Measurements from ENCODE around the gene DZIP1L. TPM values are rescaled to one million over a fixed set of nuclear protein-coding genes. Genes with fewer than 3 reads are reported as not detected.

DZIP1L gene
- polyA plus RNA-seq, 6 donors from 2014 or later = not detected

DNA sequence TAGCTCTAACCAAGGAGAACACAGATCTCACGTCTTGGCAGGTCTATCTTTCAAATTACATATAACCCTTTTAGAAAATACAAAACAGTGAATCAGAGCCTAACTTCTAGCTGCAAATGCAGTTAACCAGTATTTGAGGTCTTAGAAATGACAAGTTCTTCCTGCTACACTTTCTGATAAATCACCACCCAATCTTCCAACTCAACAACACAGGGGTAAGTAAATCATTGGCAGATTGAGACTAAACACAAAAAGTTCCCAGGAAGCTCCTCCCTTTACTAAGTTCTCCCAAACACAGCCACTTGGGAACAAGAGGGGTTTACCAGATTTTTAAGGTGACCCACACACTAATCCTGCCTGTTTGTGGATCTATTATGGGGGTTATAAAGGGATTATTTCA is 16.8 kb upstream of the DZIP1L start, which contains the start of gene A4GNT:
Gene A4GNT, minus strand, starts transcription at position 152 of the 400 bp plus-strand sequence. CDS start 1,134 bp downstream, outside the sequence.
- peaks cover 0 to 6% (median 0%) of the 10 kb centered on the region in 3 donors for H3K27me3 Mint-ChIP-seq
- ATAC-seq (ENCODE audit: low read depth in 2 of 2) = no peak
- no peak within 1 kb of the TSS for H3K4me3 Mint-ChIP-seq
- H3K9me3 Mint-ChIP-seq = no peaks in the 10 kb centered on the region
- no peak for DNase-seq
- no peaks in the 10 kb centered on the region for H3K36me3 Mint-ChIP-seq
- H3K4me1 Mint-ChIP-seq = peaks cover 15 to 35% (median 16%) of the 10 kb centered on the region in 3 donors
- H3K27ac Mint-ChIP-seq = peak within 1 kb of the TSS in 1 of 6 donors; percentile 13

- H3K27me3 Mint-ChIP-seq = peaks cover 8 to 21% (median 15%) of the 10 kb centered on the region in 3 donors
- H3K27ac Mint-ChIP-seq = no peak overlapping the region
- peaks cover 0 to 11% (median 6%) of the 10 kb centered on the region in 7 donors for H3K9me3 Mint-ChIP-seq
- DNase-seq (no peak), ATAC-seq (ENCODE audit: low read depth in 2 of 2) (no peak)
- no peaks in the 10 kb centered on the region for H3K4me1 Mint-ChIP-seq
- no peaks in the 10 kb centered on the region for H3K36me3 Mint-ChIP-seq
- H3K4me3 Mint-ChIP-seq = no peak overlapping the region
Measured at GRCh38 chr3:138127636-138128365, 12.4 kb upstream of the DZIP1L start.

DNA sequence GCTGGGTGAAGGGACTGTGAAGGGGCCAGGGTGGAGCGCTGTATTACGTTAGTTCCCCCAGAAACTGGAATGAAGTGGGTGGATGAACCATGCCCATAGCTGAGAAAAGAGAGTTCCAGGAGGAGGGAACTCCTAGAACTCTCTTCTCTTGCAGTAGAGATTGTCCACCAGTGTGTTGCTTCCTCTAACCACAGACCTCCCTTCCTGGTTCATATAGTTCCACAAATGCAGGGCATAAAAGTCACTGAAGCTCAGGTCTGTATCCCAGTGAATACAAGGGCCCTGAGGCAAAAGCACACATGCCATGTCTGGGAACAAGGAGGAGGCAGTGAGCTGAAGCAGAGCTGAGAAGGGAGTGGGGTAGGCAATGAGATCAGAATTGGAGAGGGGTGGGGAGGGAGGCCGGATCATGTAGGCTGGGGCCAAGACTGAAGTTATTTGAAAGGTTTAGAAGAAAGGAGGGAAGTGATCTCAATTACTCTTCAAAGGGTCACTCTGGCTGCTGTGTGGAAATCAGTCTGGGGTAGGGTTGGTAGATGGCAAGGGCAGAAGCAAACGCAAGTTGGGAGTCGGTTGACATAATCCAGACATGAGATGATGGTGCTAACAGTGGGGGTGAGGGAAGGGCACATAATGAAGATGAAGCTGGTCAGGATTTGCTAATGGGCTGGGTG is 10.3 kb upstream of the DZIP1L start:
- DNase-seq (no peak), ATAC-seq (ENCODE audit: low read depth in 2 of 2) (no peak)
- H3K36me3 Mint-ChIP-seq = no peaks in the 10 kb centered on the region
- H3K4me3 Mint-ChIP-seq = peak overlapping the region in 1 of 8 donors; percentile 7
- H3K4me1 Mint-ChIP-seq = no peaks in the 10 kb centered on the region
- peak overlapping the region in 2 of 6 donors; percentile 62 to 89 for H3K27ac Mint-ChIP-seq
- H3K27me3 Mint-ChIP-seq = peaks cover 8 to 23% (median 15%) of the 10 kb centered on the region in 3 donors
- H3K9me3 Mint-ChIP-seq = peaks cover 0 to 11% (median 6%) of the 10 kb centered on the region in 7 donors

DNA sequence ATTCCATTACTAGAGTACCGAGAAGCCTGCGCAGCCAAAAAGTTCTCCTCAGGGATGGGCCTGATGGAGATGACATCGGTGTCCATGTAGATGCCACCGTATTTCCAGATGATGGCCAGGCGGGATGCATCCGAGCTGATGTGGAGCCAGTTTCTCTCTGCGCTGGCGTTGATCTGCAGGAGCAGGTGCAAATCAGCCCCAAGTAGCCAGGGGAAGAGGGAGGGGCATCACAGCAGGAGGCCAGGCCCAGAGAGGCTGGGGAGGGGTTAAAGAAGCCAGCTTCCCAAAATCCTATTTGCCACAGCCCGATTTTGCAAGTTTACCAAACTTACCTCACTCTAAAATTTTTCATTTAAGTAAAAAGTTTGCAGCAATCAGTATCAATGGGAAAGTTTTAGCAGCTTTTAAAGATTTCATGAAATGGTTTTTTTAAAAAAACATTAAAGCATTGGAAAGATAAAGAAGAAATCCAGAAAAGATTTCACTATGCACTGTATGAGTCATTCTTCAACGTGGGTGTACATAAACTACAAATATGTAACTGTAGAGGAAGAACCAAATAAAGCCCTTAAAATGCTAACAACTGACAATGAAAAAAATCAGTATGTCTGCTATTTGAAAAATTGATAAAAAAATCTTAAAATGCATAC is 9.4 kb upstream of the DZIP1L start:
- no peak for ATAC-seq (ENCODE audit: low read depth in 2 of 2)
- peaks cover 8 to 27% (median 19%) of the 10 kb centered on the region in 3 donors for H3K27me3 Mint-ChIP-seq
- no peak for DNase-seq
- no peak overlapping the region for H3K4me3 Mint-ChIP-seq
- no peaks in the 10 kb centered on the region for H3K36me3 Mint-ChIP-seq
- peaks cover 0 to 11% (median 6%) of the 10 kb centered on the region in 7 donors for H3K9me3 Mint-ChIP-seq
- no peaks in the 10 kb centered on the region for H3K4me1 Mint-ChIP-seq
- no peak overlapping the region for H3K27ac Mint-ChIP-seq

DNA sequence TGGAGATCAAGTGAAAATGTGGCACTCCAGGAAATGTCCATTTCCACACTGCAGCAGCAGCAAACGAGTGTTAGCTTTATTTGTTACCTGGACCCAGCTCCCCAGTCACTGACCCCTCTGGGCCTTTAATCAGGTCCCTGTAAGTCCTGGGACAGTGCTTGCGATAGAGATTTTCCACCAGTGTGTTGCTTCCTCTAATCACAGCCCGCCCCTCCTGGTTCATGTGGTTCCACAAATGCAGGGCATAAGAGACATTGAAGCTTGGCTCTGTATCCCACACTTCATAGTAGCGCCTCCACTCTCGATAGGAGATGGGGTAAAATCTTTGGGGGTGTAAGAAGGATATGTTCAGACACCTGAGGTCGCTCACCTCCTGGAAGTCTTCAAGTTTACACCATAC is 8.8 kb upstream of the DZIP1L start:
- DNase-seq = no peak

DNA sequence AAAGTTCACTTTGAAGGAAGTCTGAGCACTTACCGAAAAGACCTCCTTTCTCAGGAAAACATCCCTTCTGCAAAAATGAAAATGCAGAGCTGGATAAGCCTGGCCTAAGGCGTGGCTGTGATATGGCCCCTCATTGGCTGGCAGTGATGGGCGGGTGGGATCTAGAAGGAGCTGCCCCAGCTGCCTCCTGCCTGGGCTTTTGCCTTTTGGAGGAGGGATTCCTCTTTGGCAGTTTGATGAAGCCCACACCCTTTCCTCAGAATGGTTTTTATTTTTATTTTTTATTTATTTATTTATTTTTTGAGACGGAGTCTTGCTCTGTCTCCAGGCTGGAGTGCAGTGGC is 4.0 kb upstream of the DZIP1L start:
- Mint-ChIP-seq H3K27ac (no peak overlapping the region), H3K4me1 (peaks cover 4 to 18% (median 9%) of the 10 kb centered on the region in 3 donors), H3K27me3 (peaks cover 28 to 62% (median 40%) of the 10 kb centered on the region in 3 donors), H3K9me3 (peaks cover 0 to 10% (median 6%) of the 10 kb centered on the region in 7 donors), H3K36me3 (peaks cover 0 to 8% of the 10 kb centered on the region in 2 donors), H3K4me3 (no peak overlapping the region)
- no peak for DNase-seq
- ATAC-seq (ENCODE audit: low read depth in 2 of 2) = no peak

More for the DNA sequence above, 8.8 kb upstream of the DZIP1L start:
- H3K27me3 Mint-ChIP-seq = peaks cover 8 to 27% (median 19%) of the 10 kb centered on the region in 3 donors
- ATAC-seq (ENCODE audit: low read depth in 2 of 2) = no peak
- peaks cover 0 to 11% (median 6%) of the 10 kb centered on the region in 7 donors for H3K9me3 Mint-ChIP-seq
- H3K36me3 Mint-ChIP-seq = no peaks in the 10 kb centered on the region
- no peak overlapping the region for H3K27ac Mint-ChIP-seq
- H3K4me1 Mint-ChIP-seq = no peaks in the 10 kb centered on the region
- H3K4me3 Mint-ChIP-seq = no peak overlapping the region

DNA sequence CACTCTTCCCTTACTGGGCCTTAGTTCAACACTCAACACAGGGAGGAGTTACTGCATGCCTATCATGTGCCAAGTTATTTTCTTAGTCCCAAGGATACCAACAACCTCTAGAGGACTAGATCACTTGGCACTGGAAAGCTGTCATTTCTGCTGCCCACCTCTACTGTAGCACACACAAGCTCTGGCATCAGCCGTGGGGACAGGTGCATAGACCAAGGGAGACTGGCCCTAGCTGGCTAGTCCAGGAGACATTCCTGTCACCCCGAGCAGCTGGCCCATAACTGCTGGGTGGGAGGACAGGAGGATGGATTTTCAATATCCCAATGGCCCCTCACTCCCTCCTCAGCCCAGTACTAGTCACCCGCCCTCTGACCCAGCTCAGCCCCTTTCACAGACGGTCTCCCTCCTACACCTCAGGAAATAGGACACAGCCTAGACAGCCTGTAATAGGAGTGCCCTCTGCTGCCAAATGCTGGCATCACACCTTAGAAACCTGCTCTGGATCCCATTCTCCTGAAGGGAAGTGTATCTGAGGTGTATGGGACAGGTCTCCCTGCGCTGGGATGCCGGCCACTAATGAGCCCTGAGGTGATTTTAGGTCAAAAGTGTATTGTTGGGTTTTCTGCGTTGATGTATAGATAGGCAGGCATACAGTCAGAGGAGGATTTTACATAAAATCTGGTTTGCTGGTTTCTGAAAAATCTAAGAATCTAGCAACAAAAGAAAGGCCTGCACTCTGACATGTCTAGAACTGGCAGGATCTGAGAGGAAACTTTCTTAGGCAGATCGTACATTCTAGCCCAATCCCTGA is 3.4 kb upstream of the DZIP1L start:
- Mint-ChIP-seq H3K9me3 (peaks cover 0 to 10% (median 4%) of the 10 kb centered on the region in 7 donors), H3K27ac (no peak overlapping the region), H3K36me3 (peaks cover 0 to 8% of the 10 kb centered on the region in 2 donors), H3K27me3 (peaks cover 33 to 68% (median 42%) of the 10 kb centered on the region in 3 donors), H3K4me3 (no peak overlapping the region), H3K4me1 (peaks cover 4 to 21% (median 12%) of the 10 kb centered on the region in 3 donors)
- peak; percentile 17 for DNase-seq
- ATAC-seq (ENCODE audit: low read depth in 2 of 2) = peak; percentile 32 to 43

DNA sequence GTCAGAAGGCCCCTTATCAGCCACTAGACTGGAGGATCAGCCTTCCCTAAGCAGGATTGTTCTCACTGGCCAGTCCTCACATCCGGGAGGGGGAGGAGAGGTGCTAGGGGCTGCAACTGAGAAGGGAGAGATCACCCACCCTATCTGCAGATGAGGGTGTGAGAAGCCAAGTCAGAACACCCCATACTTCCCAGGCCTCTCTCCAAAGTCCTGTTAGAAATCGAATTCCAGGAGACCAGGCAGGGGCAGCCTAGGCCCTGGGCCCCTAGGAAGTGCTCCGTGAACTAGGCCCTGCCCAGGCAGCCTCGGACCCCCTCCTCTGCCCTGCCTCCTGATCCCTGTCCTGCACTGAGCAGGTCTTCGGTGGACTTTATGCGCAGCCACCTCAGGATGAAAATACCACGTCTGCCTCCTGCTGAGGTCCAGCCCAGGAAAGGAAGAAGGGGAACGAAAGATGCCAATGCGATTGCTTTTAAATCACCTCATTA is 933 bp downstream of the DZIP1L start:
- Mint-ChIP-seq H3K27ac (peak overlapping the region in 1 of 6 donors; percentile 90), H3K36me3 (peaks cover 0 to 8% of the 10 kb centered on the region in 2 donors), H3K9me3 (peaks cover 0 to 1% (median 0%) of the 10 kb centered on the region in 7 donors), H3K27me3 (peaks cover 45 to 83% (median 69%) of the 10 kb centered on the region in 3 donors), H3K4me1 (peaks cover 4 to 21% (median 12%) of the 10 kb centered on the region in 3 donors), H3K4me3 (peak overlapping the region; percentile 67 to 86 (median 82))
- ATAC-seq (ENCODE audit: low read depth in 2 of 2) (no peak), DNase-seq (no peak)

- DNase-seq (no peak), ATAC-seq (ENCODE audit: low read depth in 2 of 2) (no peak)
- Mint-ChIP-seq H3K27me3 (peaks cover 41 to 83% (median 77%) of the 10 kb centered on the region in 3 donors), H3K4me3 (peak overlapping the region in 1 of 8 donors; percentile 28), H3K9me3 (peaks cover 0 to 2% (median 0%) of the 10 kb centered on the region in 7 donors), H3K4me1 (peaks cover 4 to 21% (median 12%) of the 10 kb centered on the region in 3 donors), H3K27ac (no peak overlapping the region), H3K36me3 (peaks cover 0 to 8% of the 10 kb centered on the region in 2 donors)
Measured at GRCh38 chr3:138113326-138113725, 2.1 kb downstream of the DZIP1L start.

GRCh38 chr3:138112362-138112761 is 3.0 kb downstream of the DZIP1L start:
- peaks cover 0 to 2% (median 0%) of the 10 kb centered on the region in 7 donors for H3K9me3 Mint-ChIP-seq
- peaks cover 0 to 8% of the 10 kb centered on the region in 2 donors for H3K36me3 Mint-ChIP-seq
- peaks cover 35 to 86% (median 70%) of the 10 kb centered on the region in 3 donors for H3K27me3 Mint-ChIP-seq
- no peak for ATAC-seq (ENCODE audit: low read depth in 2 of 2)
- peaks cover 4 to 21% (median 12%) of the 10 kb centered on the region in 3 donors for H3K4me1 Mint-ChIP-seq
- H3K4me3 Mint-ChIP-seq = no peak overlapping the region
- DNase-seq = no peak
- no peak overlapping the region for H3K27ac Mint-ChIP-seq

- peaks cover 0 to 4% (median 0%) of the 10 kb centered on the region in 7 donors for H3K9me3 Mint-ChIP-seq
- ATAC-seq (ENCODE audit: low read depth in 2 of 2) (no peak), DNase-seq (no peak)
- no peaks in the 10 kb centered on the region for H3K4me1 Mint-ChIP-seq
- H3K27ac Mint-ChIP-seq = no peak overlapping the region
- no peaks in the 10 kb centered on the region for H3K36me3 Mint-ChIP-seq
- H3K4me3 Mint-ChIP-seq = no peak overlapping the region
- H3K27me3 Mint-ChIP-seq = peaks cover 17 to 30% (median 23%) of the 10 kb centered on the region in 3 donors
Measured at GRCh38 chr3:138105598-138105997, 9.8 kb downstream of the DZIP1L start.

DNA sequence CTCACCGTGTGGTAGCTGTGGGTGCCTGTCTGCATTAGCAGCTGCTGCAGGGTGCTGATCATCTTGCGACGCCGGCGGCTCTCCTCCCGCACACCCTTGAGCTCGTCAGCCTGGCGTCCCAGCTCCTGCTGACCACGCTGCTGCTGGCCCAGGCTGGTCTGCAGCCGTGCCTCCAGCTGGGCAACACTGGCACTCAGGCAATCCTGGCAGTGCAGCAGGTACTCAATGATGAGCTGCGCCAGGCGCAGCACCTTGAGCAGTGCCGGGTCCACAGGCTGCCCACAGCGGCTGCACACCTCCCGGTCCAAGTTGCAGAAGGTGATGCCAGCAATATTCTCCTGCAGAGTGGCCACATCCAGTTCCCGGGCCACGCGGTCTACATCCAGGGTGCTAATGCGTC is 11.9 kb downstream of the DZIP1L start:
- Mint-ChIP-seq H3K36me3 (no peaks in the 10 kb centered on the region), H3K27me3 (peaks cover 5 to 15% (median 9%) of the 10 kb centered on the region in 3 donors), H3K27ac (no peak overlapping the region), H3K4me1 (no peaks in the 10 kb centered on the region), H3K4me3 (no peak overlapping the region), H3K9me3 (peaks cover 0 to 4% (median 0%) of the 10 kb centered on the region in 7 donors)
- no peak for DNase-seq
- no peak for ATAC-seq (ENCODE audit: low read depth in 2 of 2)

Measured in naive B cell (primary cell).